HepG2 (cell line): ENCODE measurements around the gene EEPD1. TPM values are rescaled to one million over a fixed set of nuclear protein-coding genes. Genes with fewer than 3 reads are reported as not detected.

Source experiments
- CBX1 ChIP-seq: IDR thresholded peaks from one replicate; pipeline ENCODE4 v1.6.1; 2016; ENCODE audit warnings: antibody characterized with exemption, low read depth
- GFI1 ChIP-seq: sonication (generic); formaldehyde crosslinking; IDR thresholded peaks from 2 replicates; pipeline ENCODE4 v1.5.0; 2020; ENCODE audit warnings: missing genetic modification reagents, mild to moderate bottlenecking, borderline replicate concordance
- KLF13 ChIP-seq: sonication (generic); formaldehyde crosslinking; IDR thresholded peaks from 2 replicates; pipeline ENCODE4 v1.4.0; 2020; ENCODE audit warnings: mild to moderate bottlenecking, missing genetic modification reagents
- MLLT10 ChIP-seq: sonication (generic); formaldehyde crosslinking; IDR thresholded peaks from 2 replicates; pipeline ENCODE4 v1.4.0; 2020; ENCODE audit warnings: missing genetic modification reagents
- NCOA2 ChIP-seq: sonication (generic); formaldehyde crosslinking; IDR thresholded peaks from 2 replicates; pipeline ENCODE4 v1.8.0; 2022; ENCODE audit warnings: inconsistent platforms
- SOX6 ChIP-seq, 2 experiments: fragments of 450-650 bp in 1 of 2; sonication (generic) in 1 of 2; formaldehyde crosslinking in 1 of 2; IDR thresholded peaks; 2 replicates each; pipeline versions ENCODE4 v1.4.0 to v1.6.1; 2017 to 2020; ENCODE audit warnings: antibody characterized with exemption in 1 of 2, mild to moderate bottlenecking in 1 of 2, missing genetic modification reagents in 1 of 2
- SUZ12 ChIP-seq: fragments of 150-350 bp; IDR thresholded peaks from 2 replicates; pipeline ENCODE4 v1.6.1; 2014; ENCODE audit warnings: low read depth, low read length
- ZMAT3 ChIP-seq: sonication (generic); formaldehyde crosslinking; conservative IDR thresholded peaks from 2 replicates; pipeline ENCODE4 v1.7.0; 2021; ENCODE audit warnings: missing genetic modification reagents
- ZNF224 ChIP-seq: sonication (generic); formaldehyde crosslinking; IDR thresholded peaks from 2 replicates; pipeline ENCODE4 v1.5.0; 2020; ENCODE audit warnings: mild to moderate bottlenecking, missing genetic modification reagents
- ZNF430 ChIP-seq: sonication (generic); formaldehyde crosslinking; IDR thresholded peaks from 2 replicates; pipeline ENCODE4 v1.9.0; 2021; ENCODE audit warnings: mild to moderate bottlenecking, missing genetic modification reagents
- ZNF652 ChIP-seq: IDR thresholded peaks from 2 replicates; pipeline ENCODE4 v1.6.1; 2016; ENCODE audit warnings: low read depth, borderline replicate concordance
- polyA plus RNA-seq, 8 experiments: library from polyadenylated mRNA; depleted of rRNA in 3 of 8; stranded (reverse) in 7 of 8; unstranded in 1 of 8; fragments of >200 nt; fragmentation: Illumina TruSeq in 4 of 8; extraction: Trizol in 4 of 8; gene quantifications; 2 replicates each; pipeline versions ENCODE4 v1.2.1 to v1.2.3, GENCODE V29; 2011 to 2016; ENCODE audit warnings: low read depth in 4 of 8, missing spikeins in 1 of 8, mixed read lengths in 1 of 8; ENCODE audit not compliant: insufficient read depth in 1 of 8
- total RNA-seq, 5 experiments: library from RNA; depleted of rRNA; stranded (reverse); fragments of >200 nt; fragmentation: Illumina TruSeq; extraction: Trizol; gene quantifications; 2 replicates each; pipeline ENCODE4 v1.2.3, GENCODE V29; 2016; ENCODE audit warnings: low read depth in 1 of 5
- TF ChIP-seq, protein P1 (sequence below): sonication (generic); formaldehyde crosslinking; IDR thresholded peaks from 2 replicates; pipeline ENCODE4 v1.4.0; 2020; ENCODE audit warnings: missing genetic modification reagents
- TF ChIP-seq, protein P2 (sequence below): sonication (generic); formaldehyde crosslinking; IDR thresholded peaks from 2 replicates; pipeline ENCODE4 v1.5.1; 2020; ENCODE audit warnings: missing genetic modification reagents, mild to moderate bottlenecking, borderline replicate concordance
- TF ChIP-seq, protein P3 (sequence below): sonication (generic); formaldehyde crosslinking; IDR thresholded peaks from 2 replicates; pipeline ENCODE4 v1.4.0; 2020; ENCODE audit warnings: missing genetic modification reagents
- TF ChIP-seq, protein P4 (sequence below): sonication (generic); formaldehyde crosslinking; IDR thresholded peaks from 2 replicates; pipeline ENCODE4 v1.4.0; 2020; ENCODE audit warnings: missing genetic modification reagents
- TF ChIP-seq, protein P5 (sequence below): sonication (generic); formaldehyde crosslinking; IDR thresholded peaks from 2 replicates; pipeline ENCODE4 v1.4.0; 2020; ENCODE audit warnings: missing genetic modification reagents

EEPD1 gene
- total and polyA plus RNA-seq, 2 of the 13 experiments (the other 11 are each of a cell fraction or from before 2014, with no cell fraction given): 10.1 to 16.4 TPM

DNA sequence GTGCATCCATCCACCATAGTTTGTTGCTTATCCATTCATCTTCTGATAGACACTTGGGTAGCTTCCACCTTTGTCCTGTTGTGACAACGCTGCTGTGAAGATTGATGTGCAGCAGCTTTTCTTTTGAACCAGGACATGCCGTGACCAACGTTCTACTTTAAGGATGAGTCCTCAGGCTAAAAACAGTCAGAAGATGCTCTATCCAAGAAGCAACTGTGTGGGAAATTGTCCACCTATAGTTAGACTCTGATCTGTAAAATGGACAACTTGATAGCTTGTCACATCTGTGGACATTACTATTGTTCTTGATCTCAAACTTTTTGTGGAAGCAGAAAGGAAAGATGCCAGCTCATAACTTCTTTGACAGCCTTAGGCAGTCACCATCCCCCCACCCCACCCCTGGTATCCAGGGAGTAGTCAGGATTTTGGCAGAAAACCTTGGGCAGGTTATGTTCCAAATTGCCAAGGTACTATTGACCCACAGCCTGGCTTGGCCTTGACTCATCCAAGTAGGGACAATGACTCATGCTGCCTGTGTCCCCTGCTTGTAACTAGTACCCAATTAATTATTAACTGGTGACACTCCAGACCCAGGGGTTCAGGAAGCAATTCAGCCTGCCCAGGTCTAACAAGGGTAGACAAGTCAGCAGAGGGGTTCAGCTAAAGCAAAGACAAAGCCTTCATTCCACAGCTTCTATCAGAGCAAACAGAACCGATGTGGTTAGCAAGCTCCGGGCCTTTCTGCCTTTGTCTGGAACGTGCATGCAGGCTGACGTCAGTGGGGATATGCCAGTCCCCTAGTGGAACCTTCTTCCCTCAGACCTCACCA lies 137.0 kb downstream of the EEPD1 start (continued):
- TF ChIP-seq CBX1: no peak
- no peak for TF ChIP-seq KLF13 (CRISPR knock-in tag)
- TF ChIP-seq, protein P1, sequence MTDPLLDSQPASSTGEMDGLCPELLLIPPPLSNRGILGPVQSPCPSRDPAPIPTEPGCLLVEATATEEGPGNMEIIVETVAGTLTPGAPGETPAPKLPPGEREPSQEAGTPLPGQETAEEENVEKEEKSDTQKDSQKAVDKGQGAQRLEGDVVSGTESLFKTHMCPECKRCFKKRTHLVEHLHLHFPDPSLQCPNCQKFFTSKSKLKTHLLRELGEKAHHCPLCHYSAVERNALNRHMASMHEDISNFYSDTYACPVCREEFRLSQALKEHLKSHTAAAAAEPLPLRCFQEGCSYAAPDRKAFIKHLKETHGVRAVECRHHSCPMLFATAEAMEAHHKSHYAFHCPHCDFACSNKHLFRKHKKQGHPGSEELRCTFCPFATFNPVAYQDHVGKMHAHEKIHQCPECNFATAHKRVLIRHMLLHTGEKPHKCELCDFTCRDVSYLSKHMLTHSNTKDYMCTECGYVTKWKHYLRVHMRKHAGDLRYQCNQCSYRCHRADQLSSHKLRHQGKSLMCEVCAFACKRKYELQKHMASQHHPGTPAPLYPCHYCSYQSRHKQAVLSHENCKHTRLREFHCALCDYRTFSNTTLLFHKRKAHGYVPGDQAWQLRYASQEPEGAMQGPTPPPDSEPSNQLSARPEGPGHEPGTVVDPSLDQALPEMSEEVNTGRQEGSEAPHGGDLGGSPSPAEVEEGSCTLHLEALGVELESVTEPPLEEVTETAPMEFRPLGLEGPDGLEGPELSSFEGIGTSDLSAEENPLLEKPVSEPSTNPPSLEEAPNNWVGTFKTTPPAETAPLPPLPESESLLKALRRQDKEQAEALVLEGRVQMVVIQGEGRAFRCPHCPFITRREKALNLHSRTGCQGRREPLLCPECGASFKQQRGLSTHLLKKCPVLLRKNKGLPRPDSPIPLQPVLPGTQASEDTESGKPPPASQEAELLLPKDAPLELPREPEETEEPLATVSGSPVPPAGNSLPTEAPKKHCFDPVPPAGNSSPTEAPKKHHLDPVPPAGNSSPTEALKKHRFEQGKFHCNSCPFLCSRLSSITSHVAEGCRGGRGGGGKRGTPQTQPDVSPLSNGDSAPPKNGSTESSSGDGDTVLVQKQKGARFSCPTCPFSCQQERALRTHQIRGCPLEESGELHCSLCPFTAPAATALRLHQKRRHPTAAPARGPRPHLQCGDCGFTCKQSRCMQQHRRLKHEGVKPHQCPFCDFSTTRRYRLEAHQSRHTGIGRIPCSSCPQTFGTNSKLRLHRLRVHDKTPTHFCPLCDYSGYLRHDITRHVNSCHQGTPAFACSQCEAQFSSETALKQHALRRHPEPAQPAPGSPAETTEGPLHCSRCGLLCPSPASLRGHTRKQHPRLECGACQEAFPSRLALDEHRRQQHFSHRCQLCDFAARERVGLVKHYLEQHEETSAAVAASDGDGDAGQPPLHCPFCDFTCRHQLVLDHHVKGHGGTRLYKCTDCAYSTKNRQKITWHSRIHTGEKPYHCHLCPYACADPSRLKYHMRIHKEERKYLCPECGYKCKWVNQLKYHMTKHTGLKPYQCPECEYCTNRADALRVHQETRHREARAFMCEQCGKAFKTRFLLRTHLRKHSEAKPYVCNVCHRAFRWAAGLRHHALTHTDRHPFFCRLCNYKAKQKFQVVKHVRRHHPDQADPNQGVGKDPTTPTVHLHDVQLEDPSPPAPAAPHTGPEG (CRISPR knock-in tag): 0 out of 2 replicates have a peak, but pooled peaks have one; percentile 63
- peak; percentile 48; the same call in 1 of the 2 replicates for TF ChIP-seq ZNF430 (CRISPR knock-in tag)
- TF ChIP-seq, protein P2, sequence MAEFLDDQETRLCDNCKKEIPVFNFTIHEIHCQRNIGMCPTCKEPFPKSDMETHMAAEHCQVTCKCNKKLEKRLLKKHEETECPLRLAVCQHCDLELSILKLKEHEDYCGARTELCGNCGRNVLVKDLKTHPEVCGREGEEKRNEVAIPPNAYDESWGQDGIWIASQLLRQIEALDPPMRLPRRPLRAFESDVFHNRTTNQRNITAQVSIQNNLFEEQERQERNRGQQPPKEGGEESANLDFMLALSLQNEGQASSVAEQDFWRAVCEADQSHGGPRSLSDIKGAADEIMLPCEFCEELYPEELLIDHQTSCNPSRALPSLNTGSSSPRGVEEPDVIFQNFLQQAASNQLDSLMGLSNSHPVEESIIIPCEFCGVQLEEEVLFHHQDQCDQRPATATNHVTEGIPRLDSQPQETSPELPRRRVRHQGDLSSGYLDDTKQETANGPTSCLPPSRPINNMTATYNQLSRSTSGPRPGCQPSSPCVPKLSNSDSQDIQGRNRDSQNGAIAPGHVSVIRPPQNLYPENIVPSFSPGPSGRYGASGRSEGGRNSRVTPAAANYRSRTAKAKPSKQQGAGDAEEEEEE: no peak
- peak; percentile 84; the same call in 1 of the 2 replicates for TF ChIP-seq GFI1
- 0 out of 2 replicates have a peak, but pooled peaks have one; percentile 9 for TF ChIP-seq ZNF652 (CRISPR knock-in tag)
- no peak for TF ChIP-seq SOX6 (IDR thresholded peaks at IDR 0.05)
- TF ChIP-seq SOX6 (CRISPR knock-in tag; IDR thresholded peaks at IDR 0.05): peak; percentile 99
- TF ChIP-seq, protein P3, sequence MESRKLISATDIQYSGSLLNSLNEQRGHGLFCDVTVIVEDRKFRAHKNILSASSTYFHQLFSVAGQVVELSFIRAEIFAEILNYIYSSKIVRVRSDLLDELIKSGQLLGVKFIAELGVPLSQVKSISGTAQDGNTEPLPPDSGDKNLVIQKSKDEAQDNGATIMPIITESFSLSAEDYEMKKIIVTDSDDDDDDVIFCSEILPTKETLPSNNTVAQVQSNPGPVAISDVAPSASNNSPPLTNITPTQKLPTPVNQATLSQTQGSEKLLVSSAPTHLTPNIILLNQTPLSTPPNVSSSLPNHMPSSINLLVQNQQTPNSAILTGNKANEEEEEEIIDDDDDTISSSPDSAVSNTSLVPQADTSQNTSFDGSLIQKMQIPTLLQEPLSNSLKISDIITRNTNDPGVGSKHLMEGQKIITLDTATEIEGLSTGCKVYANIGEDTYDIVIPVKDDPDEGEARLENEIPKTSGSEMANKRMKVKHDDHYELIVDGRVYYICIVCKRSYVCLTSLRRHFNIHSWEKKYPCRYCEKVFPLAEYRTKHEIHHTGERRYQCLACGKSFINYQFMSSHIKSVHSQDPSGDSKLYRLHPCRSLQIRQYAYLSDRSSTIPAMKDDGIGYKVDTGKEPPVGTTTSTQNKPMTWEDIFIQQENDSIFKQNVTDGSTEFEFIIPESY (CRISPR knock-in tag): peak; percentile 46
- peak; percentile 95 for TF ChIP-seq NCOA2 (CRISPR knock-in tag)
- no peak for TF ChIP-seq MLLT10 (CRISPR knock-in tag)
- peak; percentile 72; the same call in 1 of the 2 replicates for TF ChIP-seq ZMAT3 (CRISPR knock-in tag)
- no peak for TF ChIP-seq ZNF224 (CRISPR knock-in tag)
- TF ChIP-seq, protein P4, sequence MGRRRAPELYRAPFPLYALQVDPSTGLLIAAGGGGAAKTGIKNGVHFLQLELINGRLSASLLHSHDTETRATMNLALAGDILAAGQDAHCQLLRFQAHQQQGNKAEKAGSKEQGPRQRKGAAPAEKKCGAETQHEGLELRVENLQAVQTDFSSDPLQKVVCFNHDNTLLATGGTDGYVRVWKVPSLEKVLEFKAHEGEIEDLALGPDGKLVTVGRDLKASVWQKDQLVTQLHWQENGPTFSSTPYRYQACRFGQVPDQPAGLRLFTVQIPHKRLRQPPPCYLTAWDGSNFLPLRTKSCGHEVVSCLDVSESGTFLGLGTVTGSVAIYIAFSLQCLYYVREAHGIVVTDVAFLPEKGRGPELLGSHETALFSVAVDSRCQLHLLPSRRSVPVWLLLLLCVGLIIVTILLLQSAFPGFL (CRISPR knock-in tag): no peak
- TF ChIP-seq, protein P5, sequence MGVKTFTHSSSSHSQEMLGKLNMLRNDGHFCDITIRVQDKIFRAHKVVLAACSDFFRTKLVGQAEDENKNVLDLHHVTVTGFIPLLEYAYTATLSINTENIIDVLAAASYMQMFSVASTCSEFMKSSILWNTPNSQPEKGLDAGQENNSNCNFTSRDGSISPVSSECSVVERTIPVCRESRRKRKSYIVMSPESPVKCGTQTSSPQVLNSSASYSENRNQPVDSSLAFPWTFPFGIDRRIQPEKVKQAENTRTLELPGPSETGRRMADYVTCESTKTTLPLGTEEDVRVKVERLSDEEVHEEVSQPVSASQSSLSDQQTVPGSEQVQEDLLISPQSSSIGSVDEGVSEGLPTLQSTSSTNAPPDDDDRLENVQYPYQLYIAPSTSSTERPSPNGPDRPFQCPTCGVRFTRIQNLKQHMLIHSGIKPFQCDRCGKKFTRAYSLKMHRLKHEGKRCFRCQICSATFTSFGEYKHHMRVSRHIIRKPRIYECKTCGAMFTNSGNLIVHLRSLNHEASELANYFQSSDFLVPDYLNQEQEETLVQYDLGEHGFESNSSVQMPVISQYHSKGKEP (CRISPR knock-in tag): no peak
- no peak for TF ChIP-seq SUZ12
